GM06990 (cell line): Measurements from ENCODE around the gene PRKAA1.

Source experiments
- DNase-seq: peaks from one replicate; pipeline ENCODE4 v3.0.0-alpha.2; 2011; ENCODE audit not compliant: insufficient read length; ENCODE audit errors: extremely low read depth
- H3K27me3 ChIP-seq: replicated peaks from 2 replicates; pipeline ENCODE4 v1.6.0; 2011; ENCODE audit warnings: low read length; ENCODE audit not compliant: control insufficient read depth, insufficient read depth
- H3K36me3 ChIP-seq: 2 replicates; pipeline ENCODE4 v1.5.1; 2011; ENCODE audit warnings: low read length; ENCODE audit not compliant: control insufficient read depth, insufficient read depth
- H3K4me3 ChIP-seq: replicated peaks from 2 replicates; pipeline ENCODE4 v1.5.1; 2011; ENCODE audit warnings: low read depth, mild to moderate bottlenecking, control low read depth, low read length
- TF ChIP-seq, protein P1 (sequence below): IDR thresholded peaks from 2 replicates; pipeline ENCODE4 v1.5.1; 2011; ENCODE audit warnings: low read length, control low read depth, mild to moderate bottlenecking, inconsistent platforms; ENCODE audit not compliant: insufficient read depth, poor library complexity, severe bottlenecking

Gene PRKAA1

DNA sequence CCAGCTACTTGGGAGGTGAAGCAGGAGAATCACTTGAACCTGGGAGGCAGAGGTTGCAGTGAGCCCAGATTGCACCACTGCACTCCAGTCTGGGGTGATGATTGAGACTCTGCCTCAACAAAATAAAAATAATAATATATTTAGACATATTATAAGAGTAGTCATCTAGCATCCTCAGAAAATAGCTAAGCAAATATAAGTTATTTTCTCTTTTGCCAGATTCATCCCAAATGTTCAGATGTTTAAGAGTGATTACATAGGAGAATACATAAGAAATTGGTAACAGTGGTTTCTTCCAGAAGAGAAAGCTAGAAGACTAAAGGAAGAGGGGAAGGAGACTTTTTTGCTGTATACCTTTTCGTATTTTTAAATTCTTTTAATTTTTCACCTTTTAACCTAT is 20.0 kb downstream of the PRKAA1 start:
- H3K4me3 ChIP-seq, result no peak overlapping the region
- TF ChIP-seq, protein P1, sequence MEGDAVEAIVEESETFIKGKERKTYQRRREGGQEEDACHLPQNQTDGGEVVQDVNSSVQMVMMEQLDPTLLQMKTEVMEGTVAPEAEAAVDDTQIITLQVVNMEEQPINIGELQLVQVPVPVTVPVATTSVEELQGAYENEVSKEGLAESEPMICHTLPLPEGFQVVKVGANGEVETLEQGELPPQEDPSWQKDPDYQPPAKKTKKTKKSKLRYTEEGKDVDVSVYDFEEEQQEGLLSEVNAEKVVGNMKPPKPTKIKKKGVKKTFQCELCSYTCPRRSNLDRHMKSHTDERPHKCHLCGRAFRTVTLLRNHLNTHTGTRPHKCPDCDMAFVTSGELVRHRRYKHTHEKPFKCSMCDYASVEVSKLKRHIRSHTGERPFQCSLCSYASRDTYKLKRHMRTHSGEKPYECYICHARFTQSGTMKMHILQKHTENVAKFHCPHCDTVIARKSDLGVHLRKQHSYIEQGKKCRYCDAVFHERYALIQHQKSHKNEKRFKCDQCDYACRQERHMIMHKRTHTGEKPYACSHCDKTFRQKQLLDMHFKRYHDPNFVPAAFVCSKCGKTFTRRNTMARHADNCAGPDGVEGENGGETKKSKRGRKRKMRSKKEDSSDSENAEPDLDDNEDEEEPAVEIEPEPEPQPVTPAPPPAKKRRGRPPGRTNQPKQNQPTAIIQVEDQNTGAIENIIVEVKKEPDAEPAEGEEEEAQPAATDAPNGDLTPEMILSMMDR, result no peak
- no peak for DNase-seq
- no peaks in the 10 kb centered on the region for H3K27me3 ChIP-seq
- no peaks in the 10 kb centered on the region; the same call in none of the 2 replicates for H3K36me3 ChIP-seq

DNA sequence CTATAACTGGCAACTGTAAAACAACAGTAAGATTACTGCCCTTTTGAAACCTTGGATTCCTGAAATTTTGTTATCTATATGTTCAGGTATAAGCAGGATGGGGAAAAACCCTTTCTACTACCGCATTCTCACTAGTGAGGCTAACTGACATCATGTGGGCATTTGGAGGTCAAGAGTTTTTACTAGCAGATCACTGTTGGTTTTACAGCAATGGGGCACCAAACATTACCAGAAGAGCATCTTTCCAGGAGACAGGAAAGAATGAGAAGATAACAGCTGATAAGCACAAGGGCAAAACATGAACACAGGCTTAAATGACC is 21.6 kb downstream of the PRKAA1 start:
- H3K4me3 ChIP-seq, result no peak overlapping the region
- TF ChIP-seq, protein P1, result no peak
- DNase-seq, result no peak
- no peaks in the 10 kb centered on the region for H3K27me3 ChIP-seq
- H3K36me3 ChIP-seq, result no peaks in the 10 kb centered on the region; the same call in 1 of the 2 replicates

DNA sequence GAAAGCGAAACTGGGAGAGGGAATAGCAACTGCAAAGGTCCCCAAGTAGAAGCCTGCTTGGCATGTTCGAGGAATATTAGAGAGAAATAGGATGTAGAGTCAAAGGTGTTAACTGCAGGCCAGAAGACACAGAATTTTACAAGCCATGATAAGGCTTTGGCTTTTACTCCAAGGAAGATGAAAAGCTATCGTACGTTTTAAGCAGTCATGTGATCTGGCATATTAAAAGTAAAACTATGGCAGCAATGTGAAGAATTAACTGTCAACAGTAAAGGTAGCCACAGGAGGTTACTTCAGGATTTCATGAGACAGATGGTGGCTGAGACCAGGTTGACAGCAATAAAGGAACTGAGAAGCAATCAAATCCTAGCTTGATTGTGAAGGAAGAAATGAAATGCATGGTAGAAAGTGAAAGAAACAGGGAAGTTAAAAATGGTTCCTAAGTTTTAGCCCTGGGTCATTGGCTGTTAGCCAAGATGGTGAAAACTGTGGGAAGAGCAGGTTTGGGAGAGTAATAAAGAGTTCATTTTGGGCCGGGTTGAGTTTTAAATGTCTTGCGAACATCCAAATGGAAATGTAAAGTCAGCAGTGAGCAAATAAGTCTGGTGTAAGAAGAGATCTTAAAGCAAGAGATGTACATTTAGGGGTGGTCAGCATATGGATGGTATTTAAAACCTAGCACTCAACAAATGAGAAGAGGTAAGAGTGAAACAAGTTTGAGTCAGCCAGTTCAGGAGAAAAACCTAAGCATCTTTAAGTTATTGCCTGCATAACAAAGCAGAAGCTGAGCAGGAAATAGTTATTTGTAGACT is 22.1 kb downstream of the PRKAA1 start:
- Histone ChIP-seq H3K4me3 (no peak overlapping the region), H3K27me3 (no peaks in the 10 kb centered on the region), H3K36me3 (no peaks in the 10 kb centered on the region; the same call in 1 of the 2 replicates)
- DNase-seq, result no peak
- TF ChIP-seq, protein P1, result no peak

DNA sequence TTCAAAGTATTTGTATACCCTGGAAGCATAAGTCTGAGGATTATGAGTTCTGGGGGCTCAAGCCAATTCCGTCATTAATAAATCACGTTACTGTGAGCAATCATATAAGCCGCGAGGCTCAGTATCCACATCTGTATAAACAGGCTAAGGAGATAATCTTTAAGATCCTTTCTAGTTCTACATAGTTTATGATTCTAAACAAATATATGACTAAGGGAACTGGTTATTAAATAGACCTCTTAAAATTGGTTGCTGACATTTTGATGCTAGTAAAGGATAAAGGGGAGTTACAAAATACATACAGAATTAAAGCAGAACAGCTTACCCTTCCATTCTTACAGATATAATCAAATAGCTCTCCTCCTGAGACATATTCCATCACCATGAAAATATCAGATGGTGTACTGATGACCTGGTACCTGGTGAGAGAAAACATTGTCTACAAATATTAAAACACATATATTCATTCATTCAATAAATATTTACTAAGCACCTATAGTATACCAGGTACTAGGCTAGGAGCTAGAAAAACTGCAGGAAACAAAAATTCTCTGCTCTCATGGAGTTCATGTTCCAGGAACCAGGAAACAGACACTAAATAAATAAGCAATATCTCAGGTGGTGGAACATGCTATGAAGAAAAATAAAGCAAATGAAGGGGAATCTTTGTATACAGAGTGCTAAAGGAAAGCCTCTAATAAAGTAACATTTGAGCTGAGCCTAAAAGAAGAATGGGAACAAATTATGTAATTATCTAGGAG is 22.9 kb downstream of the PRKAA1 start:
- TF ChIP-seq, protein P1, result no peak
- H3K4me3 ChIP-seq, result no peak overlapping the region
- no peak for DNase-seq
- no peaks in the 10 kb centered on the region; the same call in 1 of the 2 replicates for H3K36me3 ChIP-seq
- H3K27me3 ChIP-seq, result no peaks in the 10 kb centered on the region

DNA sequence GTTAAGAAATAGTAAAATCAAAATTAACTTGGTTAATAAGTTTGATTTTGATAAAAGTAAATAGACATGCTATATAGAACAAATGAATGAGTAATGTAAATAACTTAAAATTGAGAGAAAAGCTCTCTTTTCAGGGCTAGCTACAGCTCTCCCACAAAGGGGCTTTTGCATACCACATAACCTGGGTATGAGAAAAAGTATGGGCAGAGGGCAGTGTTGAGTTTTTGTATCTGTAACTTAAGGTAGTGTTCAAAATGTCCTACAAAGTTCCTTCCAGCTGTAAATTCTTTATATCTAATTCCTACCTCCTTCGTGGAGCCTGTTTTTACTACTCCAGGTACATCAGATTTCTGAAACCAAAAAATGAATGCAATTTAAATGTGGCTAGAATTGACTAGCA is 23.6 kb downstream of the PRKAA1 start:
- Histone ChIP-seq H3K36me3 (no peaks in the 10 kb centered on the region; the same call in 1 of the 2 replicates), H3K4me3 (no peak overlapping the region), H3K27me3 (no peaks in the 10 kb centered on the region)
- DNase-seq, result no peak
- TF ChIP-seq, protein P1, result no peak
